Kidney (tissue), 14 donors: ENCODE measurements around the gene FAR2. TPM values are rescaled to one million over a fixed set of nuclear protein-coding genes. Genes with fewer than 3 reads are reported as not detected.

Experiments used
- DNase-seq, 5 donors: peaks; one replicate each; pipeline ENCODE4 v3.0.0-alpha.2; 2013 to 2020
- FAIRE-seq: peaks from 2 replicates; lab custom pipeline; 2012; peaks lifted over from hg19 to GRCh38; lab: Jason Lieb, UNC
- H3K27ac ChIP-seq, 2 donors: one replicate each; pipeline ENCODE4 v1.7.0; 2013; ENCODE audit warnings: low read depth in 2 of 2, low read length in 2 of 2, inconsistent platforms in 1 of 2
- H3K27me3 ChIP-seq: one replicate; pipeline ENCODE4 v1.7.1; 2013; ENCODE audit warnings: low read length, inconsistent platforms; ENCODE audit not compliant: control insufficient read depth, insufficient read depth
- H3K36me3 ChIP-seq, 3 donors: one replicate each; pipeline versions ENCODE4 v1.7.0 to v1.7.1; 2013; ENCODE audit warnings: low read length in 3 of 3, control low read depth in 1 of 3, inconsistent platforms in 1 of 3; ENCODE audit not compliant: insufficient read depth in 3 of 3, control insufficient read depth in 2 of 3
- H3K4me1 ChIP-seq, 3 donors: one replicate each; pipeline versions ENCODE4 v1.7.0 to v1.7.1; 2013; ENCODE audit warnings: low read length in 3 of 3, inconsistent platforms in 1 of 3, low read depth in 1 of 3; ENCODE audit not compliant: control insufficient read depth in 2 of 3, insufficient read depth in 2 of 3
- H3K4me3 ChIP-seq, 3 donors: one replicate each; pipeline versions ENCODE4 v1.7.0 to v1.8.1; 2013; ENCODE audit warnings: low read length in 3 of 3, control low read depth in 1 of 3, inconsistent platforms in 1 of 3
- H3K9ac ChIP-seq, 3 donors: one replicate each; pipeline versions ENCODE4 v1.7.0 to v1.7.1; 2013; ENCODE audit warnings: low read length in 3 of 3, control low read depth in 1 of 3, inconsistent platforms in 1 of 3
- H3K9me3 ChIP-seq, 3 donors: one replicate each; pipeline versions ENCODE4 v1.7.0 to v1.7.1; 2013; ENCODE audit warnings: low read length in 3 of 3, control low read depth in 1 of 3, inconsistent platforms in 1 of 3; ENCODE audit not compliant: control insufficient read depth in 2 of 3, insufficient read depth in 1 of 3
- intact Hi-C: fragments of 100-400 bp; cut with DNase I; formaldehyde crosslinking; loops from one replicate; pipeline ENCODE4 v1.11.1; 2022
- polyA plus RNA-seq: library from polyadenylated mRNA; stranded (reverse); fragments of 350-450 nt; fragmentation: Illumina TruSeq; extraction: RNeasy Lipid Tissue Mini Kit (QIAGEN cat#74804); gene quantifications from one replicate; pipeline ENCODE4 v1.2.3, GENCODE V29; 2014; ENCODE audit warnings: low read depth, low replicate concordance; ENCODE audit not compliant: insufficient read depth
- total RNA-seq: library from RNA; stranded (reverse); fragmentation: NEBNext Ultra II Directional; extraction: Animal tissue kit (Norgen Biotek cat#: 25700); gene quantifications from one replicate; pipeline ENCODE4 v1.2.1, GENCODE V29; 2021
- TF ChIP-seq, protein P1 (sequence below): IDR thresholded peaks from 3 replicates; pipeline ENCODE4 v1.5.1; 2012; ENCODE audit warnings: mild to moderate bottlenecking, moderate library complexity, borderline replicate concordance; ENCODE audit not compliant: insufficient read depth; ENCODE audit errors: extremely low read depth
- donor health status: control.
- donor health status: control.
- donor health status: control.
- donor health status: control.
- donor health status: control.
- donor health status: DM: yes; HTN: yes; CAD: no.
- donor health status: Normal renal cell carcinoma (clear cell type).

The FAR2 gene
- total and polyA plus RNA-seq, 2 donors from 2014 or later: 3.1 to 11.5 TPM

DNA sequence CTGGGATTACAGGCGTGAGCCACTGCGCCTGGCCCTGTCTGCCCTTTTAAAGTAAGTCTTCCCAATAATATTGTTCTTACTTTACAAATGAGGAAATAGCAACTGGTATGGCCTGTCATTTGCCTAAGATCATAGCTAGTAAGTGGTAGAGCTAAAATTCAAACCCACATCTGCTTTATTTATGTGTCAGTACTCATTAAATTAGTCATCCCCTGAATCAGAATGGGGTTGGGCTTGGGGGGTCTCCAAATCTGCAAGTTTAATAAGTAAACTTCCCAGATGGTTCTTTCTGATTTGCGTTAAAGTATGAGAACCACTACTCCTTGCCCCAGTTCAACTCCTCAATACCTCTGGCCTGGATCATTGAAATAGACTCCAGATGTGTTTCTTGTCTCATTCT is 96.2 kb downstream of the FAR2 start:
- DNase-seq: no peak
- no peak overlapping the region for H3K9ac ChIP-seq
- intact Hi-C loops: no loop called here
- H3K36me3 ChIP-seq: no peaks in the 10 kb centered on the region
- H3K4me1 ChIP-seq: no peaks in the 10 kb centered on the region
- TF ChIP-seq, protein P1, sequence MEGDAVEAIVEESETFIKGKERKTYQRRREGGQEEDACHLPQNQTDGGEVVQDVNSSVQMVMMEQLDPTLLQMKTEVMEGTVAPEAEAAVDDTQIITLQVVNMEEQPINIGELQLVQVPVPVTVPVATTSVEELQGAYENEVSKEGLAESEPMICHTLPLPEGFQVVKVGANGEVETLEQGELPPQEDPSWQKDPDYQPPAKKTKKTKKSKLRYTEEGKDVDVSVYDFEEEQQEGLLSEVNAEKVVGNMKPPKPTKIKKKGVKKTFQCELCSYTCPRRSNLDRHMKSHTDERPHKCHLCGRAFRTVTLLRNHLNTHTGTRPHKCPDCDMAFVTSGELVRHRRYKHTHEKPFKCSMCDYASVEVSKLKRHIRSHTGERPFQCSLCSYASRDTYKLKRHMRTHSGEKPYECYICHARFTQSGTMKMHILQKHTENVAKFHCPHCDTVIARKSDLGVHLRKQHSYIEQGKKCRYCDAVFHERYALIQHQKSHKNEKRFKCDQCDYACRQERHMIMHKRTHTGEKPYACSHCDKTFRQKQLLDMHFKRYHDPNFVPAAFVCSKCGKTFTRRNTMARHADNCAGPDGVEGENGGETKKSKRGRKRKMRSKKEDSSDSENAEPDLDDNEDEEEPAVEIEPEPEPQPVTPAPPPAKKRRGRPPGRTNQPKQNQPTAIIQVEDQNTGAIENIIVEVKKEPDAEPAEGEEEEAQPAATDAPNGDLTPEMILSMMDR: no peak
- H3K27me3 ChIP-seq: no peaks in the 10 kb centered on the region
- no peaks in the 10 kb centered on the region for H3K9me3 ChIP-seq
- no peak overlapping the region for H3K4me3 ChIP-seq
- FAIRE-seq: no peak
- H3K27ac ChIP-seq: no peak overlapping the region

GRCh38 chr12:29249930-29250329 is 100.9 kb downstream of the FAR2 start:
- H3K9ac ChIP-seq: no peak overlapping the region
- no peak for DNase-seq
- H3K4me3 ChIP-seq: no peak overlapping the region
- TF ChIP-seq, protein P1: no peak
- no peak for FAIRE-seq
- no peaks in the 10 kb centered on the region for H3K36me3 ChIP-seq
- intact Hi-C loops: no loop called here
- no peaks in the 10 kb centered on the region for H3K9me3 ChIP-seq
- H3K27me3 ChIP-seq: no peaks in the 10 kb centered on the region
- H3K27ac ChIP-seq: no peak overlapping the region
- H3K4me1 ChIP-seq: no peaks in the 10 kb centered on the region

DNA sequence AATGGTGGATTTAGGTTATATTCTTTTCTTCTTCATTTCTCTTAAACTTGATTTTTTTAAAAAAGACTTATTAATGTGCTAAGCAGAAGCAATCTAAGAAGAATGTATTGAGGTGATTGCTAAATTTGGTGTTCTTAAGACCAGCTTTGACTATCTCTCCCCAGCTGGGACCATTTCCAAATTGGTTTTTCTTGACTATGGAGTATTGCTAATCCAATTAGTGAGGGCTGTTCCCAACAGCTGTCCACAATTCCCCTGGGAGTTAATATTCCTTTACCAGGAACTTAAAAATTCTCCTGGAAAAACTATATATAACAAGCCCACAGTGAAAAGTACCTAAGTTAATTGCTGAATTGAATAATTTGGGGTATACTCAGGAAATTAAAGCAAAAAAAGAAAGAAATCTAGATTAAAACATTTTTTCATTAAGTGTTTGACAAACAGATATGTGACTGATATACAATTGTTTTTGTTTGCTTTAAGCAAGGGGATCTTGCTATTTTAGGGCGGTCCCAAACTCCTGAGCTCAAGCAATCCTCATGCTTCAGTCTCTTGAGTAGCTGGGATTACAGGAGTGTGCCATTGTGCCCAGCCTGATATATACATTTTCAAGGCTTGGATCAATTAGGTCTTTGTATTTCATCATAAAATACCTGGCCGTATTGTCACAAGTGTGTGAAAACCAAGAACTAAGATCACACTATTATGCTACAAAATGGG is 105.0 kb downstream of the FAR2 start:
- DNase-seq (no peak), FAIRE-seq (no peak)
- Histone ChIP-seq H3K36me3 (no peaks in the 10 kb centered on the region), H3K4me1 (no peaks in the 10 kb centered on the region), H3K27ac (no peak overlapping the region), H3K9ac (no peak overlapping the region), H3K4me3 (no peak overlapping the region), H3K9me3 (no peaks in the 10 kb centered on the region), H3K27me3 (no peaks in the 10 kb centered on the region)
- TF ChIP-seq, protein P1: no peak
- intact Hi-C loops: no loop called here
